GM19351 (cell line): Measurements from ENCODE around the gene B4GALT5.

Source experiments
- ATAC-seq: cut with Tn5 transposase; IDR thresholded peaks from one replicate; pipeline ENCODE4 v1.9.1; 2021; ENCODE audit warnings: mild to moderate bottlenecking, moderate library complexity; ENCODE audit not compliant: unreplicated experiment

Gene B4GALT5

GRCh38 chr20:49590163-49591017 is 123.3 kb downstream of the B4GALT5 start:
- no peak for ATAC-seq

- no peak for ATAC-seq
Measured at GRCh38 chr20:49589747-49590146, 123.9 kb downstream of the B4GALT5 start.

GRCh38 chr20:49587111-49587570 is 126.5 kb downstream of the B4GALT5 start:
- no peak for ATAC-seq

- ATAC-seq, result no peak
Measured at GRCh38 chr20:49585585-49586245, 128.0 kb downstream of the B4GALT5 start.

GRCh38 chr20:49584418-49585382 is 129.0 kb downstream of the B4GALT5 start:
- no peak for ATAC-seq

GRCh38 chr20:49583669-49584417 is 129.8 kb downstream of the B4GALT5 start:
- no peak for ATAC-seq

GRCh38 chr20:49583343-49583668 is 130.4 kb downstream of the B4GALT5 start:
- no peak for ATAC-seq
